GM21786 (cell line): ENCODE measurements around the gene SKIC3.

Experiments used
- ATAC-seq: cut with Tn5 transposase; IDR thresholded peaks from one replicate; pipeline ENCODE4 v1.9.1; 2021; ENCODE audit not compliant: unreplicated experiment

SKIC3 gene

GRCh38 chr5:95532415-95532814 lies 22.4 kb downstream of the SKIC3 start:
- ATAC-seq = no peak

- ATAC-seq = peak; percentile 53
These were observed 23.3 kb downstream of the SKIC3 start for GRCh38 chr5:95531491-95531890.

- ATAC-seq = no peak
These were observed 24.4 kb downstream of the SKIC3 start for GRCh38 chr5:95530416-95530815.

- ATAC-seq = no peak
These were observed 26.2 kb downstream of the SKIC3 start for GRCh38 chr5:95528565-95528964.

- ATAC-seq = no peak
These were observed 27.9 kb downstream of the SKIC3 start for GRCh38 chr5:95526871-95527270.

- no peak for ATAC-seq
These were observed 30.4 kb downstream of the SKIC3 start for GRCh38 chr5:95524423-95524822.

- ATAC-seq = no peak
These were observed 34.6 kb downstream of the SKIC3 start for GRCh38 chr5:95520206-95520605.

GRCh38 chr5:95519681-95520080 lies 35.1 kb downstream of the SKIC3 start:
- ATAC-seq = no peak

- no peak for ATAC-seq
These were observed 35.6 kb downstream of the SKIC3 start for GRCh38 chr5:95519151-95519550.

- no peak for ATAC-seq
These were observed 36.4 kb downstream of the SKIC3 start for GRCh38 chr5:95518417-95518816.

- no peak for ATAC-seq
These were observed 43.2 kb downstream of the SKIC3 start for GRCh38 chr5:95511606-95512005.

GRCh38 chr5:95508550-95508949 lies 46.2 kb downstream of the SKIC3 start:
- no peak for ATAC-seq
